ENCODE data around the gene OR5C1. TPM values are rescaled to one million over a fixed set of nuclear protein-coding genes. Genes with fewer than 3 reads are reported as not detected.

The OR5C1 gene
- not detected for total RNA-seq
- polyA plus RNA-seq, result not detected

GRCh38 chr9:122788831-122789230, at the start of gene OR5C1:
Gene OR5C1 (plus strand): TSS chr9:122788933. CDS start chr9:122788933, 0 bp downstream.
- 94% methylated on average over 12 of the region's 12 CpGs for WGBS
- Histone ChIP-seq H3K4me1 (ENCODE audit: insufficient read depth) (no peaks in the 10 kb centered on the region), H3K4me3 (ENCODE audit: low read depth, low read length) (no peak within 1 kb of the TSS), H3K36me3 (ENCODE audit: insufficient read depth) (no peaks in the 10 kb centered on the region), H3K27ac (ENCODE audit: low read depth) (no peak within 1 kb of the TSS)
- no peak for DNase-seq (ENCODE audit: extremely low spot score)

GRCh38 chr9:122742003-122742402, 46.7 kb upstream of the OR5C1 start, which contains the start of gene OR1L6:
Gene OR1L6 (plus strand): TSS chr9:122742303. CDS start chr9:122749848, 7,545 bp downstream.
- H3K4me1 ChIP-seq (ENCODE audit: insufficient read depth), result no peaks in the 10 kb centered on the region
- H3K36me3 ChIP-seq (ENCODE audit: insufficient read depth), result no peaks in the 10 kb centered on the region
- no peak within 1 kb of the TSS for H3K27ac ChIP-seq (ENCODE audit: low read depth)
- no peak within 1 kb of the TSS for H3K4me3 ChIP-seq (ENCODE audit: low read depth, low read length)
- DNase-seq (ENCODE audit: extremely low spot score), result no peak
- 61% methylated on average over 6 of the region's 6 CpGs for WGBS

- H3K4me1 ChIP-seq (ENCODE audit: insufficient read depth), result no peaks in the 10 kb centered on the region
- no peak overlapping the region for H3K27ac ChIP-seq (ENCODE audit: low read depth)
- H3K36me3 ChIP-seq (ENCODE audit: insufficient read depth), result peaks cover under 1% of the 10 kb centered on the region
- DNase-seq (ENCODE audit: extremely low spot score), result no peak
- H3K4me3 ChIP-seq (ENCODE audit: low read depth, low read length), result no peak overlapping the region
- 34% methylated on average over 2 of the region's 2 CpGs for WGBS
These were observed 33.9 kb upstream of the OR5C1 start for GRCh38 chr9:122754825-122755224.

GRCh38 chr9:122767817-122768216, 20.9 kb upstream of the OR5C1 start:
- Histone ChIP-seq H3K4me1 (ENCODE audit: insufficient read depth) (no peaks in the 10 kb centered on the region), H3K4me3 (ENCODE audit: low read depth, low read length) (no peak overlapping the region), H3K36me3 (ENCODE audit: insufficient read depth) (no peaks in the 10 kb centered on the region), H3K27ac (ENCODE audit: low read depth) (no peak overlapping the region)
- no peak for DNase-seq (ENCODE audit: extremely low spot score)
- WGBS, result 68% methylated on average over 4 of the region's 4 CpGs

- no peaks in the 10 kb centered on the region for H3K36me3 ChIP-seq (ENCODE audit: insufficient read depth)
- DNase-seq (ENCODE audit: extremely low spot score), result no peak
- no peaks in the 10 kb centered on the region for H3K4me1 ChIP-seq (ENCODE audit: insufficient read depth)
- 85% methylated on average over 8 of the region's 8 CpGs for WGBS
- H3K4me3 ChIP-seq (ENCODE audit: low read depth, low read length), result no peak overlapping the region
- H3K27ac ChIP-seq (ENCODE audit: low read depth), result no peak overlapping the region
These were observed 11.7 kb upstream of the OR5C1 start for GRCh38 chr9:122777052-122777451.

- Histone ChIP-seq H3K4me3 (ENCODE audit: low read depth, low read length) (no peak overlapping the region), H3K36me3 (ENCODE audit: insufficient read depth) (no peaks in the 10 kb centered on the region), H3K27ac (ENCODE audit: low read depth) (no peak overlapping the region), H3K4me1 (ENCODE audit: insufficient read depth) (no peaks in the 10 kb centered on the region)
- DNase-seq (ENCODE audit: extremely low spot score), result no peak
- WGBS, result 69% methylated on average over 3 of the region's 3 CpGs
These were observed 10.7 kb upstream of the OR5C1 start for GRCh38 chr9:122777935-122778627.

- WGBS, result 81% methylated on average over 3 of the region's 3 CpGs
These were observed 9.6 kb upstream of the OR5C1 start for GRCh38 chr9:122779181-122779580.

GRCh38 chr9:122780026-122780425, 8.7 kb upstream of the OR5C1 start:
- H3K4me3 ChIP-seq (ENCODE audit: low read depth, low read length), result no peak overlapping the region
- H3K4me1 ChIP-seq (ENCODE audit: insufficient read depth), result no peaks in the 10 kb centered on the region
- DNase-seq (ENCODE audit: extremely low spot score), result no peak
- no peaks in the 10 kb centered on the region for H3K36me3 ChIP-seq (ENCODE audit: insufficient read depth)
- 66% methylated on average over 4 of the region's 4 CpGs for WGBS
- H3K27ac ChIP-seq (ENCODE audit: low read depth), result no peak overlapping the region

More at GRCh38 chr9:122779181-122779580, 9.6 kb upstream of the OR5C1 start:
- H3K4me1 ChIP-seq (ENCODE audit: insufficient read depth), result no peaks in the 10 kb centered on the region
- no peaks in the 10 kb centered on the region for H3K36me3 ChIP-seq (ENCODE audit: insufficient read depth)
- no peak overlapping the region for H3K27ac ChIP-seq (ENCODE audit: low read depth)
- no peak for DNase-seq (ENCODE audit: extremely low spot score)
- H3K4me3 ChIP-seq (ENCODE audit: low read depth, low read length), result no peak overlapping the region

GRCh38 chr9:122781671-122782070, 7.1 kb upstream of the OR5C1 start:
- Histone ChIP-seq H3K4me1 (ENCODE audit: insufficient read depth) (no peaks in the 10 kb centered on the region), H3K4me3 (ENCODE audit: low read depth, low read length) (no peak overlapping the region), H3K36me3 (ENCODE audit: insufficient read depth) (no peaks in the 10 kb centered on the region), H3K27ac (ENCODE audit: low read depth) (no peak overlapping the region)
- 62% methylated on average over 3 of the region's 3 CpGs for WGBS
- DNase-seq (ENCODE audit: extremely low spot score), result no peak

GRCh38 chr9:122785269-122785668, 3.5 kb upstream of the OR5C1 start:
- Histone ChIP-seq H3K4me3 (ENCODE audit: low read depth, low read length) (no peak overlapping the region), H3K27ac (ENCODE audit: low read depth) (no peak overlapping the region), H3K4me1 (ENCODE audit: insufficient read depth) (no peaks in the 10 kb centered on the region), H3K36me3 (ENCODE audit: insufficient read depth) (no peaks in the 10 kb centered on the region)
- no peak for DNase-seq (ENCODE audit: extremely low spot score)

- 89% methylated on average over 4 of the region's 4 CpGs for WGBS
- Histone ChIP-seq H3K27ac (ENCODE audit: low read depth) (no peak overlapping the region), H3K4me1 (ENCODE audit: insufficient read depth) (no peaks in the 10 kb centered on the region), H3K4me3 (ENCODE audit: low read depth, low read length) (no peak overlapping the region), H3K36me3 (ENCODE audit: insufficient read depth) (no peaks in the 10 kb centered on the region)
- no peak for DNase-seq (ENCODE audit: extremely low spot score)
These were observed 2.4 kb upstream of the OR5C1 start for GRCh38 chr9:122786338-122786737.

GRCh38 chr9:122789256-122790046, 718 bp downstream of the OR5C1 start:
- DNase-seq (ENCODE audit: extremely low spot score), result no peak
- 93% methylated on average over 28 of the region's 28 CpGs for WGBS
- Histone ChIP-seq H3K27ac (ENCODE audit: low read depth) (no peak overlapping the region), H3K4me1 (ENCODE audit: insufficient read depth) (no peaks in the 10 kb centered on the region), H3K36me3 (ENCODE audit: insufficient read depth) (no peaks in the 10 kb centered on the region), H3K4me3 (ENCODE audit: low read depth, low read length) (no peak overlapping the region)

- Histone ChIP-seq H3K4me1 (ENCODE audit: insufficient read depth) (no peaks in the 10 kb centered on the region), H3K27ac (ENCODE audit: low read depth) (no peak overlapping the region), H3K36me3 (ENCODE audit: insufficient read depth) (no peaks in the 10 kb centered on the region), H3K4me3 (ENCODE audit: low read depth, low read length) (no peak overlapping the region)
- WGBS, result 85% methylated on average over 5 of the region's 5 CpGs
- DNase-seq (ENCODE audit: extremely low spot score), result no peak
These were observed 3.3 kb downstream of the OR5C1 start for GRCh38 chr9:122791872-122792669.
